DMS 273 treated with DMSO at 0.1 percent for 48 hours (cell line): ENCODE measurements around the gene TFCP2L1.

Experiments
- DNase-seq: peaks from one replicate; lab custom pipeline; 2025; lab: John Stamatoyannopoulos, UW

The TFCP2L1 gene

GRCh38 chr2:121218386-121218938, 66.5 kb downstream of the TFCP2L1 start:
- no peak for DNase-seq

GRCh38 chr2:121217627-121218026, 67.4 kb downstream of the TFCP2L1 start:
- DNase-seq = no peak

- no peak for DNase-seq
These were observed 70.7 kb downstream of the TFCP2L1 start for GRCh38 chr2:121214296-121214695.

GRCh38 chr2:121213386-121213785, 71.6 kb downstream of the TFCP2L1 start:
- DNase-seq = no peak

GRCh38 chr2:121212661-121213325, 72.2 kb downstream of the TFCP2L1 start:
- DNase-seq = no peak

DNA sequence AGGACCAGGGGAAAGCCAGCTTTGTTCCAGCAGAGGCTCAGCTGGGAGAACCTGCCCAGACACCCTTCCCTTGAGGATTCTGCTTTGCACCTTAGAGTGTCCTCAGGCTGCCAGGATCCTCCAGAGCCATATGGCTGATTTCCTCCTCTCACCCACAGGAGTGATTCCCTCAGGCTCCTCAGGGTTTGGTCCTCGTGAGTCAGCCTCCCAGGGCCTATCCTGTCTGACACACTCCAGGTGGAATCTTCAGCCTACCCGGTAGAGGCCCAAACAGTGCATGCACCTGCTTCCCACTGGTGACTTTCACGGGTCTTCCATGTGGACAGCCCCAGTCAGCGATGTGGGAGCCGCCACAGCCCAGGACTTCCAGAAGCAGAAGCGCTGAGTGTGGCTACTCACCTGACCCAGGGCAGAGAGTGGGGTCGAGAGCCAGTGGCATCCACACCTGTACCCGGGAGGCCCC, 73.3 kb downstream of the TFCP2L1 start:
- DNase-seq = no peak

DNA sequence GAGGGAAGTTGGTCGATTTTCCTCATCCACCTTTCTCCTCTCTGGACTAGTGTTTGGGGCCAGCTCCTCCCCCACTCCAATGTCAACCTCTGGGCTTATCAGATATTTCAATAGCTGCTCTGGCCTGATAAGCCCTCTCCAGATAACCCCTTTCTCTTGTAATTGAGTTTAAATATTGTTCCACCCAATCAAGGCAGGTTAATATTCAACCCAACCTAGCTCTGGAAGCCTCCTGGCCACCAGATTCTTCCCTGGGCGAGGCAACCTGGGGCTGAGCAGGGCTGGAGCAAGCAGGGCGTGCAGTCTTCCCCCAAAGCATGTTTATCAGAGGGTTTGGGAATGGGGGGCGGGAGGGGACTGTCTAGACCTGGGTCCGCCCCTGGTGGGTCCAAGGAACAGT, 73.8 kb downstream of the TFCP2L1 start:
- DNase-seq = no peak

GRCh38 chr2:121210691-121211090, 74.3 kb downstream of the TFCP2L1 start:
- no peak for DNase-seq

DNA sequence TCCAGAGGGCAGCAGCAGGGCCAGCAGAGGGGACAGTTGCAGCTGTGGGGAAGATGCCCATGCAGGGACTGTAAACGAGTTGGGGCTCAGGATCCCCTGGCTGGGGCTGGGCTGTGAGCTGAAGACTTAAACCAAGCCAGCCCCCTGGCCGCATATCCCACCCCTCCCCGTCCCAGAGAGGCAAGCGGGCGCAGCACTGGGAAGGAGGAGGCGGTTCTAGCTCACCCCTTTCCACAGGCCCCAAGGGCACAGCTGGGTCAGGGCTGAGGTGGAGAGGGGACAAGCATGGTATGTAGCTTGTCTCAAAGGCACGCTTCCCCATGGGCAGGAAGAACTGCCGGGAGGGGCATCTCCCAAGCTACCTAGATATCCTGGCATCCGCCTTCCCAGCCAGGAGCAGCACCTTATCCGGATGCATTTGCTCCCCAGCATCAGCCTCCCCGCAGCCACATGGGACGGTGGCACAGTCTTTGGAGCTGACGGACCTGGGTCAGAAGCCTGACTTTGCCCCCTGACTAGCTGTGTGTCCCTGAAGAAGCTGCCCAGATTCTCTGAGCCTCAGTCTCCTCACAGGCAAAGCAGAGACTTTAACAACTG, 75.9 kb downstream of the TFCP2L1 start:
- DNase-seq = no peak

DNA sequence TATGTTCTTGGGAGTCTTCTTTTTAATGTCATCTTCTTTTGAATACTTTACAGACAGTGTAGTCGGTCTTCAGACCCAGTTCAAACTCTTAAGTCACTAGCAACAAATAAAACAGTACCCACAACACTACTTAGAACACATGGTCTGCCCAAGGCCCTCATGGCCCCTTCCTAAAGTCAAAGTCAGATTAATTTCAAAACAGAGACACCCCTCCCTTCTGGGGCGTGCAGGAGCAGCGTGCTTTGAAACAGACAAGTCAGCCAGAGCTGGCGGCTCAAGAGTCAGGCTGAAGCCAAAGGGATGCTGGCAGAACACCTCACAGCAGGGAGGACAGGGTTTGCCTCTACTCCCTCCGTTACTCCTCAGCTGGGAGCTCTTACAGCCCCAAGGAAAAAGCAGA, 77.5 kb downstream of the TFCP2L1 start:
- no peak for DNase-seq

DNA sequence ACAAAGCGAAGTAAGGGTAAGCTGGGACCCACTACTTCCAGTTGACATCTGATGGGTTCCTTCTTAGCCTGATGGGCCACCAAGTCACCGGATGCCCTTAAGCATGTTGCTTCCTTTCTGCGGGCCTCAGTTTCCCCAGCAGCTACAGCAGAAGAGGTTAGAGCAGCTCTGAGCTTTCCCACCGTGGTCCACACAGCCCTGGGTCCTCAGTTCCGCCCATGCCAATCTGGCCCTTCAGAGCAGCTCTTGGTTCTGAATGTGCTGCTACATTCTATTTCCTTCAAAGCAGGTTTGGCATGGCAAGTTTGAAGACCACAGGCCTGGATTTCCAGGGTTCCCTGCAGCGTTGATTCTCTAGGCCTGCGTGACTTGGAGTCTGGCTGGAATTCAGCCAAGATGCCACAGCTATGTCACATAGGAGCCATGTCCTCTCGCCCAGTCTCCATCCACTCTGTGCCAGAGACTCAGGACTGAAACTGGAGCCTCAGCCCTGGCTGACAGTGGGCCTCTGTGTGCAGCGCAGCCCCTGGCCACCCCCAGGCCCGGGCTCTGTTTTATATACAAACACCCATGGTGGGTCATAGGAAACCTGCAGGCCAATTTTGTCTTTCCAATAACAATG, 79.6 kb downstream of the TFCP2L1 start:
- no peak for DNase-seq

GRCh38 chr2:121203591-121204249, 81.3 kb downstream of the TFCP2L1 start:
- no peak for DNase-seq

DNA sequence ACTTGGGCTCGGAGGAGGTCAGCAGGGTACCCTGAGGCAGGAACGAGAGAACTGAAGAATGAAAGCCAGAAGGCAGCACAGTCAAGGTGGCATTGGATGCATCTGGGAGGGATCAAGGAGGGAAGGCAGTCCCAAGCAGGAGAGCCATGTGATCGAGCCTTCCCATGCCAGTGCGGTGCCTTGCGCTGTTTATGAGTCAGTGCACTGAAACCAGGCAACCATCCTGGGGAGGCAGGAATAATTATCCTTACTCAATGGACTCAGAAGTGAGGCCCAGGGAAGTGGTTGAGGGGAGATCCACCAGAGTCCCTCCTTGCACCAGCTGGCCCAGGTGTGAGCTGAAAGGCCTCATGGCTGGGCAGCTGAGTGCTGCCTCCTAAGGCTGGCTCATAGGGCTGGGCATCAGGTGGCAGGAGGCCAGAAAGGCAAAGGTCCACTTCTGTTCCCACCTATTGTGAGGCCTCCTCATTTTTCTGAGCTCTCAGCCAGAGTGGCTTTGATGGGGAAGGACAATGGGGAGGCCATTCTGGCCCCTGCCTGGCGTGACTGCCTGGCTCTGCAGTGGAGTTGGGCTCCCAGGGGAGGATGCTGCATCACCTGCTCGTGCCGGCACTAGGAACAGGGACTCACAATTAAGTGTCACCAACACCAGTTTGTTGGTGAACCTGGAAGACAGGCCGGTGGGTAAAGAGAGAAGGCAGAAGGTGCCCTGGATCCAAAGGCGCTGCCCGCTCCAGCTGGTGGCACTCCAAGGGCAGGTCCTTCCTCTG, 82.3 kb downstream of the TFCP2L1 start:
- DNase-seq = no peak

GRCh38 chr2:121201796-121202195, 83.2 kb downstream of the TFCP2L1 start:
- DNase-seq = no peak

DNA sequence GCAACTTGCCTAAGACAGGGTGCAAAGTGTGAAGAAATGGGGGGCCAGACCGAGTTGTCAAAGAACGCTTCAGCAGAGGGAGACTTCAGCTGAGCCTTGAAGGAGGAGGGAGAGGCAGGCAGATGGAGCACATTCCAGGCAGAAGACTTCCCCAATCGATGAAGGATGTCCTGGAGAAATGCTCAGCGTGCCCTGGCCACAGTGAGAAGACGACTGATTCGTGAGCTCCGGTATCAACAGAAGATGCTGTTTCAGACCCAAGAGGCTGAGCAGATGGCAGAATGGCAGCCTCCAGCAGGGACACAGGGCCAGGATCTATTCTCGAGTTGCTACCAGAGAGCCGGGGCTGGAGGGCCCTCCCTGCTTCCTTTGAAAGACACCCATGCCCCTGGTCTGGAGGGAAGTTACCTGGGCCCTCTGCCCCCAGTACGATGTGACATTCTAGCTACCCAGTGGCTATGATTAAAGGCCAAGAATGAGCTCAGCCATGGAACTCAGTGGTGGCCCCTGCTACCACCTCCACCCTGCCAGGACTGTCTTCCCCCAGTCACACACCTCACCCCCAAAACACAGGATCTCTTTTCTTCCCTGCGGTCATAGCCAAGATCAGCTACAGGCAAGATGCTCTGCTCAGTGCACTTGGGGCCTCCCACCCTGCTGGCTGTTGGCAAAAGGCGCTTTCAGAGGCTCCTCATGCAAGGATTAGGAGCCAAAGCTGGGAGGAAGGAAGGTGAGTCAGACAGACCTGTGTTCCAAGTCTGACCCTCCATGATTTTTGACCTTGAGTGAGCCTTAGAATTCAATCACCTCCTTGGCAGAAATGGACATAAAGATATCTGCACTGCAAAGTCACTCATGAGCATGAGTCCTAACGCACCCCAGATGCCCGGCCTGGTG, 84.3 kb downstream of the TFCP2L1 start:
- DNase-seq = no peak

DNA sequence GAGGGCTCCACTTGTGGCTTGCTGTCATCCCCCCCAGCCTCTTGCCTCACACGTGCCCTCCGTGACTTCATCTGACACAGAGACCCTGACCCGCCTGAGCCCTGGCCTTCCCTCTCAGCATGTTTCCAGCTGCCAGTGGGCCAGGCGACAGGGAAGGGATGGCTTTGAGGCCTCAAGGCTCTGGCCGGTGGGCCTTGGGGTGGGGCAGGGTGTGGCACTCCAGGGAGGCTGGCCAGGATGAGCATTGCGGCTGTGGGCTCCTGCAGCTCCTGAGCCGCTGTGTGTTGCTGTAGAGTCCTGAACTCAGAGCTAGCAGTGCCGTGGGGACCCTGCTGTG, 85.0 kb downstream of the TFCP2L1 start:
- DNase-seq = no peak

GRCh38 chr2:121199281-121200010, 85.6 kb downstream of the TFCP2L1 start:
- no peak for DNase-seq

GRCh38 chr2:121197369-121198091, 87.5 kb downstream of the TFCP2L1 start:
- no peak for DNase-seq

- DNase-seq = no peak
These were observed 88.2 kb downstream of the TFCP2L1 start for GRCh38 chr2:121196849-121197155.
